Choroid plexus epithelial cell (primary cell): ENCODE results near the gene EIPR1.
A peak's percentile ranks its signal among the peaks of the same experiment; 100 is the strongest.

Experiments
- DNase-seq: peaks from one replicate; pipeline ENCODE4 v3.0.0-alpha.2; 2010; ENCODE audit warnings: low read depth
- H3K4me3 ChIP-seq: 2 replicates; pipeline ENCODE4 v1.5.1; 2011; ENCODE audit warnings: low read depth, mild to moderate bottlenecking, control low read depth, low read length, moderate library complexity
- CTCF ChIP-seq: conservative IDR thresholded peaks from 2 replicates; pipeline ENCODE4 v1.5.1; 2011; ENCODE audit warnings: low read depth, mild to moderate bottlenecking, control low read depth, inconsistent platforms, low read length, moderate library complexity

The EIPR1 gene

GRCh38 chr2:3307236-3307635 is 70.4 kb downstream of the EIPR1 start:
- DNase-seq, result no peak
- H3K4me3 ChIP-seq, result no peak overlapping the region
- TF ChIP-seq CTCF, result no peak

GRCh38 chr2:3305952-3306351 is 71.7 kb downstream of the EIPR1 start:
- no peak for TF ChIP-seq CTCF
- no peak overlapping the region for H3K4me3 ChIP-seq
- no peak for DNase-seq

GRCh38 chr2:3305431-3305830 is 72.2 kb downstream of the EIPR1 start:
- no peak overlapping the region for H3K4me3 ChIP-seq
- DNase-seq, result no peak
- TF ChIP-seq CTCF, result no peak

- peak overlapping the region; percentile 47 for H3K4me3 ChIP-seq
- DNase-seq, result peak; percentile 91
- peak; percentile 98 for TF ChIP-seq CTCF
These were observed 73.8 kb downstream of the EIPR1 start for GRCh38 chr2:3303583-3304406.

- TF ChIP-seq CTCF, result no peak
- H3K4me3 ChIP-seq, result peak overlapping the region; percentile 47
- no peak for DNase-seq
These were observed 74.7 kb downstream of the EIPR1 start for GRCh38 chr2:3302751-3303582.

GRCh38 chr2:3302421-3302750 is 75.2 kb downstream of the EIPR1 start:
- DNase-seq, result no peak
- TF ChIP-seq CTCF, result no peak
- H3K4me3 ChIP-seq, result no peak overlapping the region
